GM06990 (cell line): ENCODE results near the gene CFAP97D2.

ENCODE experiments used
- DNase-seq: peaks from one replicate; pipeline ENCODE4 v3.0.0-alpha.2; 2011; ENCODE audit not compliant: insufficient read length; ENCODE audit errors: extremely low read depth
- H3K27me3 ChIP-seq: replicated peaks from 2 replicates; pipeline ENCODE4 v1.6.0; 2011; ENCODE audit warnings: low read length; ENCODE audit not compliant: control insufficient read depth, insufficient read depth
- H3K36me3 ChIP-seq: 2 replicates; pipeline ENCODE4 v1.5.1; 2011; ENCODE audit warnings: low read length; ENCODE audit not compliant: control insufficient read depth, insufficient read depth
- H3K4me3 ChIP-seq: replicated peaks from 2 replicates; pipeline ENCODE4 v1.5.1; 2011; ENCODE audit warnings: low read depth, mild to moderate bottlenecking, control low read depth, low read length
- CTCF ChIP-seq: IDR thresholded peaks from 2 replicates; pipeline ENCODE4 v1.5.1; 2011; ENCODE audit warnings: low read length, control low read depth, mild to moderate bottlenecking, inconsistent platforms; ENCODE audit not compliant: insufficient read depth, poor library complexity, severe bottlenecking

Gene CFAP97D2

GRCh38 chr13:114257014-114257413, 78.0 kb downstream of the CFAP97D2 start:
- Histone ChIP-seq H3K27me3 (no peaks in the 10 kb centered on the region), H3K4me3 (no peak overlapping the region), H3K36me3 (peaks cover 7% of the 10 kb centered on the region)
- no peak for TF ChIP-seq CTCF
- no peak for DNase-seq

DNA sequence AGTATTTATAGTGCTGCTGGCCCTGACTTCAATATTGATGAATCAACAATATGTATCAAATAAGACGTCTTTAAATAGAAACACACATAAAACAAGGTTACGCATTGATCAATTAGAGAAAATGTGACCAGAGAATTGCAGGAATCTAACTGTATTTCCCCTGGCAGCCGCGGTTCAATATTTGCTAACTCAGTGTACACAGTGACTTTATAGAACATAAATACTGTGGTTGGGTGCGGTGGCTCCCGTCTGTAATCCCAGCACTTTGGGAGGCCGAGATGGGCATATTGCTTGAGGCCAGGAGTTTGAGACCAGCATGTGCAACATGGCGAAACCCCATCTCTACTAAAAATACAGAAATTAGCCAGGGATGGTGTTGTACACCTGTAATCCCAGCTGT, 79.5 kb downstream of the CFAP97D2 start:
- TF ChIP-seq CTCF = no peak
- Histone ChIP-seq H3K27me3 (no peaks in the 10 kb centered on the region), H3K4me3 (no peak overlapping the region), H3K36me3 (peaks cover 11% of the 10 kb centered on the region)
- no peak for DNase-seq

DNA sequence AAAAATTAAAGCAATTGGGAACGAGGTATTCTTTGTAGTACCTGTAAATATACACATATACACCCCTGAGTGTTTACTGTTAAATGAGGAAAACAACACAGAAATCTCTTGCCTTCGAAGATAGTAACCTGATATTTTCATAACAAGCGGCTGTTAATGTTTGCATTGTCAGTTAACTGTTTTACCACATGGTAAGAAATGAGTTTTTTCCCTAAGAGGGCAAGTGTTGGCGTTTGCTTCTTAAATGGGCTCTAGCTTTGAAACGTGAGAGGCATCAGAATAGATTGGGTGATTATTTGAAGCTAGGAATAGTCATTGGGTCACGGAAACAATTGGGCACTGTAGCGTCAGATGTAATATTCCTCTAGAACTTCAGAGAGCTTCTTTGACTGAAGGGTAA, 80.3 kb downstream of the CFAP97D2 start:
- no peak for TF ChIP-seq CTCF
- DNase-seq = no peak
- Histone ChIP-seq H3K4me3 (no peak overlapping the region), H3K36me3 (peaks cover 11% of the 10 kb centered on the region), H3K27me3 (no peaks in the 10 kb centered on the region)

DNA sequence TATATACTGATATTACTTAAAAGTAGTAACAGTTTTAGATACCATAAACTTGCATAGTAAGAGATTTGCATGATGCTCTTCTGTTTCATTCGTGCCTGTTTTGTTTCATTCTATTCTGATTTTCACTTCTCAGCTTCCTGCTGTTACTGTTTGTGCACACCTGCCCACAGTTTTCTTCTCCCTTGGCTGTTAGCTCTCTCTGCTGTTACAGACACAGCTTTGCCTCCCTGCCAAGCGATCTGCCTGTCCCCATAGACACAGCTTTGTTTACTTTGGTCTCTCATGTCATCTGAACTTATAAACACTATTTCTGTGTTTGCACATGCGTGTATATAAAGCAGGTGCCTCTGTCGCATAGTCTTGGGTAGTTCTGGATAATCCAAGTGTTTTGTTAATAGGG, 80.9 kb downstream of the CFAP97D2 start:
- Histone ChIP-seq H3K36me3 (peaks cover 10% of the 10 kb centered on the region), H3K27me3 (no peaks in the 10 kb centered on the region), H3K4me3 (no peak overlapping the region)
- DNase-seq = no peak
- TF ChIP-seq CTCF = no peak

- Histone ChIP-seq H3K27me3 (no peaks in the 10 kb centered on the region), H3K36me3 (peaks cover 8% of the 10 kb centered on the region), H3K4me3 (no peak overlapping the region)
- DNase-seq = no peak
- no peak for TF ChIP-seq CTCF
Measured at GRCh38 chr13:114260814-114261213, 81.8 kb downstream of the CFAP97D2 start.

DNA sequence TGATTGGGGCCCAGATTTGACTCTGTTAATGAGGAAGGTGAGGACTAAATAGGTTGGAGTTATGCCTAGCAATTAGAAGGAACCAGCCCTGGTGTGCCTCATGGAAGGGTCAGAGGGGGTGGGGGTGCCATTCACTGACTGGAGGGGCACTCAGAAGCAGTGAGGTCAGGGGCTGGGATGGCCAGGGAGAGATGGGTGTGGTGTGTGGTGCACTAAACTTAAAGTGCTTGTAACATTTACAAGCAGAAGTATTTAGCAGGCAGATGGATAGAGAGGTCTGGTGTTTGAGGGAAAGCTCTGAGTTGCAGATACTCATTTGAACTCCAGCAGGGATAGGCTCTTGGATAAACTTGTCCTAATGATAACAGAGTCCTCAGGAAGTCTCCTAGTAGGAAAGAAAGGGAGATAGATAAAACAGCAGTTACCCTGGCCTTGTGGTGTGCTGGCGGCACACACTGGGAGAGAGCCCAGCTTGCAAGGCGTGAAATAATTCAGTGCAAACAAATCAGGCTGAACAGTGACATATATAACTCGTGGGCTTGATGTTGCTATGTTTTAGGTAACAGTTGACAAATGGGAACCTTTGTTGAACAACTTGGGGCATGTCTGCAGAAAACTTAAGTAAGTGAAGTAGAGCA, 82.4 kb downstream of the CFAP97D2 start:
- no peaks in the 10 kb centered on the region for H3K27me3 ChIP-seq
- H3K36me3 ChIP-seq = peaks cover 13% of the 10 kb centered on the region
- DNase-seq = no peak
- H3K4me3 ChIP-seq = no peak overlapping the region
- TF ChIP-seq CTCF = no peak
